NCI-H2196 treated with DMSO at 0.1 percent for 48 hours (cell line): ENCODE data around the gene CTNNA2.
"Not testable (repeated sequence)": the region's sequence is repeated elsewhere in the genome, so short reads cannot be mapped to it uniquely, and the experiment has no call there.

Experiments used
- DNase-seq: peaks from one replicate; lab custom pipeline; 2025; ENCODE audit not compliant: unreplicated experiment; lab: John Stamatoyannopoulos, UW

CTNNA2 gene

DNA sequence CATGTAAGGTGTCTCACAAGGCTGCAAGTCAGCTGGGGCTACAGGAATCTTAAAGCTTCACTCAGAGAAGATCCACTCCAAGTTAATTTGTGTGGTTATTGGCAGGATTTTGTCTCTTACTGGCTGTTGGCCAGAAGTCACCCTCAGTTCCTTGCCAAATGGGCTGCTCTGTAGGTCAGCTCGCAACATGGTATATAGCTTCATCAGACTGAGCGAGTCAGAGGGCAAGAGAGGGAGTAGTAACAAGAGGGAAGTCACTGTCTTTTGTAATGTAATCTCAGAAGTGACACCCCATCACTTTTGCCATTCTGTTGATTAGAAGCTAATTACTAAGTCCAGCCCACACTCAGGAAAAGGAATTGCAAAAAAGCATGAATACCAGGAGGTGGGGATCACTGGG is 672.2 kb downstream of the CTNNA2 start:
- DNase-seq, result no peak

DNA sequence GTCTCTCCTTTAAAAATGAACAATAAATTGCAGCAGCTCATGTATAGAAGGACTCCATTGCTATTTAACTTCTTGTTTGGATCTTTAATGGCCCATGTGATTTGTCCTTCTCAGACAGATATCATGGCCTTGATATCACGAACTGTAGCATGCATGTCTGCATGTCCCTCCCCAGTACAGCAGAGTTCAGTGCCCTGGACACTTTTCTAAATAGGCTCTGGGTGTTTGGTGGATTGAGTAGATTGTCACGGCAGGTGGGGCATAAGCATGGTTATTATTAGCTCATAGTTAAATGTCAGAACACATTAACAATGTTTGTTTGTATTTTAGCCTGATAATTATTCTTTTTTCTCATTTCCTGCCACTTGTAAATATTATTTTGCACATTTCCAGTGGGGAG is 673.4 kb downstream of the CTNNA2 start:
- DNase-seq, result no peak

DNA sequence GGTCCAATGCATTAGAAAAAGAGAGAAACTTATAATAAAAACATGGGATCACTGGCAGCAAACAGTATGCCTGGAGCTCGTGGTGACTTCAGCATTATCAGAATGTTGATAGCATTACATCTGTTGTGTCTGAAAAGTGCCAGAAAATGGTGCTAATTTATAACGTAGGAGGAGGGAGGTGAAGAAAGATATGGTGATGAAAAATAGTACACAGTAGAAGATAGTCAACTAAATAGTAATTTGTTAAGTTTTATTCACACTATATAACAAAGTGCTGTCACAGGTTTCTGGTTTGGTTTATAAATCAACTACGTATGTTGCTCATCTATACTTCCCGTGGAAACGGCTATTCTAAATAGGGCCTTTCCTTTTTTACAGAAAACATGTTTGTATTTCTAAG is 674.3 kb downstream of the CTNNA2 start:
- no peak for DNase-seq

DNA sequence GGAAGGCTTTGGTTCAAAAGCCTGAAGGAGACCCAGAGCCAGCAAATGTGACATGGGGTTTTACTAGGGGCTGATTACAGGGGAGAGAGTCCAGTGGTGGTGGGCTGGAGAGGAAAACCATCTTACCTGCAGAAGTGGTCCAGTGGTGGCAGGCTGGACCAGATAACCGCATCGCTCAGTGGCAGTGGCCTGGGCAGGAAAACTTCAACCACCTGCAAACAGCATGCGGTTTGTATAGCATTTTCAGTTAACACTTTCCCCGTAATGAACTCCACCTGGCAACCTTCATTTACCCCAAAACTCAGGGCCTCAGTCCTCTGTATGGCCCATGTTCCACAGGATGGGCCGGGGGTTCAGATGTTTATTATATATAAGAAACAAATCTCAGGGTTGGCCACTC is 677.3 kb downstream of the CTNNA2 start:
- no peak for DNase-seq

- DNase-seq, result no peak
Observed at GRCh38 chr2:80193566-80193965, 680.7 kb downstream of the CTNNA2 start.

DNA sequence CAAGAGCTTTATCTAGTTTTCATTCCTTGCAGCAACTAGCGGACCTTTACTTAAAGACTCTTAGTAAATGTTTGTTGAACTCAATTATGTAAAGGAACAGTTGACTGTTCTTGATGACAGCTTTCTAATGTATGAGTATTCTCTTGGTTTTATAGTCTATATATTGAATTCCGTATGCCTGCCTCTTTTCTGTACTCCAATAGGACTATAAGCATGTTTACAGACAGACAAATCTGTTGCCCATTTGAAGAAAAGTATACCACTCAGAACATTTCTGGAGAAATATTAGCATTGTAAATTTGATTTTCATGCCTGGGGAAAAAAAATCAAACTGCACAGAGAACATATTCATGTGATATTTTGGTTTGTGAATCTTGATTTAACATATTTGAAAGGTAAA is 682.2 kb downstream of the CTNNA2 start:
- DNase-seq, result no peak

- DNase-seq, result no peak
Observed at GRCh38 chr2:80198042-80198441, 685.2 kb downstream of the CTNNA2 start.

DNA sequence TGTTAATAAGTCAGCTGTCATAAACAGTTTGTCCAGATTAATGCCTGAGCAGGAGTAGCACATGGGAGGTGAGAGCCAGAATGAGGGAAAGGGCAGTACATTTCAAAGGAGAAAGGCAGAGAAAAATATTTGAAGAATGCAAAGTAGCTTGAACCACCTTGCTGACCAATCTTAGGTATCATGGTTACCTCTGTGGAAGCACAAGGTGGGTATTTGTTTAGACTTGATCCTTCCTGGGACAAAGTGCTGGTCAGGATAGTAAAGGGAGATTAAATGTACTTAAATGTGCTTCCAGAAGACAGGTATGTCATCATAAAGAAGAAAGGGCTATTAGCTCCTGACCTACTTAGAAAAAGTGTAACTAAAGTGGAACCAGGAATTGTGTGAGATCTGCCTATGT is 686.7 kb downstream of the CTNNA2 start:
- DNase-seq, result no peak

- DNase-seq, result not testable (repeated sequence)
Observed at GRCh38 chr2:80203929-80204328, 691.1 kb downstream of the CTNNA2 start.

DNA sequence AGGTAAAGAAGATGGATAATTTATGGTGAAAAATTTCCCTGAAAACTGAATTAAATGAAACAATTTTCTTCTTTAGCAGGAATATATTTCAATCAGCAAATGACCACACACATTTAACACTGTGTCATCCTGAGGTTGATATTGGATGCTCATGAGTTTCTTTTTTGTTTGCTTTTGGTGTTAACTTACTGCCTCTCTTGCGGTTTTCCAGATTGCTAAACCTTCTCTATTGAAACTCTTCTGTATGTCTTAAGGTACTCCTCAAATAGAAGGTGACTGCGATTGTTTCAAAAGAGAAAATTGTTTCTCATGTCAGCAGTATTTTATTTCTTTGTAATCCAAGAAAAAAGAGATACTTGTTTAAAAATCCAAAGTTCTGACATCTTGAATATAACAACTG is 692.6 kb downstream of the CTNNA2 start:
- no peak for DNase-seq

DNA sequence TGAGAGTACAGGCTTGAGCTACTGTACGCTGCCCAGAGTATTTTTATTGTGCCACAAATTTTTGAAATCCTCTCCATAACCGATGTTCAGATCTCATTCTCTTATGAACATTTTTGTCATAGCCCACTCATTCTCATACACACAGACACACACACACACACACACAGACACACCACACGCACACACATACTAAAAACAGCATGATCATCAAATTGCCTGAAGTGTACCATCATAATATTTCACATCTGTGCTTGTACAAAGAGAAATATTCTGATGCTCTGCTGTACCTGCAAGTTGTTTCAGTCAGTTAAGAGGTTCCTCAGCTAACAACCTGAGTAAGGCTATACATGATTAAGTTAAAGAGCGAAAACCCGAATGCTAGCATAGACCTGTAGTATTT is 696.6 kb downstream of the CTNNA2 start:
- DNase-seq, result no peak

DNA sequence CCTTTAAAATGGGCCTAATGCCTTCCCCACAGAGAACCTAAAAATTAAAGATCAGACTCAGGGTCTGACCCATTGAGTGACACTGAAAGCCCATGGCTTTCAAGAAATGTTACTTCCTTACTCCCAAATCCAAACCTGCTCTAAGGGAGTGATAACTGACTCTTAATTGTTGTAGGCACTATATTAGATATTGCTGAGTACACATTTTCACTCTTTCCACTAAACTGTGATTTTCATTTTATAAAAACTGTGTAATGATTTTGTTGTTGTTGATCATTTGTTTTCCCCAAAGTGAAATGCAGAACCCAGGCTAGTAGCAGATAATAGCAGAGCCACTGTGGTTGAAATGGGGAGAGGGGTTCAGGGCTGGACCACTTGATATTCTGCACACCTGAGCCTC is 704.6 kb downstream of the CTNNA2 start:
- DNase-seq, result no peak

DNA sequence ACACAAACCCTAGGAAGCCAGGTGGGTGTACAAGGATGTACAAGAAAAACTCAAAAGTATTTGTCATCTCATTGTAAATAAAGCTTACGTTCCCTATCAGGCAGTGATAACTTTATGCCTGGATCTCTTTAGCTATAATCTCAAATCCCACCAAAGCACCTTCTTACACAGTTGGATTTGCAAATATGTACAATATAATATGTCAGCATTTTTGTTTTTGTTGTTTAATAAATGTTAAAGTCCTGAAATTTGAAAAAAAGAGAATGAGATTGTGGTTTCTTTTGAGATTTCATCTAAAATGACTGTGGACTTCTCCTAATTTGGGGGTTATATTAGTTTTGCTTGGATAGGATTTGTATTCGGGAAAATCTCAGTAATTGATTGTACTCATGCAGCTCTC is 709.8 kb downstream of the CTNNA2 start:
- DNase-seq, result no peak

- DNase-seq, result no peak
Observed at GRCh38 chr2:80231421-80231820, 718.6 kb downstream of the CTNNA2 start.

DNA sequence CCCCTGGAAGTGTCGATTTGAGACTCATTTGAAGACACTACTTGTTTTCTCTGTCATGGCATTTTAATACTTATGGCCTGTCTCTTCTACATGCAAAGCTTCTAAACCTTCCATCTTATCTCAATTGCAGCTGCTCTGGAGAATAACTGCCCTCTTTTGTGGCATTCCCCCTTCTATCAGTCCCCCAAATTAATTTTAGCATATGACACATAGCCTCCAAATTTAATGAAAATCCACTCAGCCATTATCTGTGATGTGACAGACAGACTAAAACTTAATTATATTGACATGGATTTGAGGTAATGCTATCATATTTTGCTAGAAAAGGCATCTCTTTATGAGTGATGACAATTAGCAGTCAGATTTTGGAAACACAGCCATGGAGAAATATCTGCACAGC is 720.5 kb downstream of the CTNNA2 start:
- DNase-seq, result no peak

DNA sequence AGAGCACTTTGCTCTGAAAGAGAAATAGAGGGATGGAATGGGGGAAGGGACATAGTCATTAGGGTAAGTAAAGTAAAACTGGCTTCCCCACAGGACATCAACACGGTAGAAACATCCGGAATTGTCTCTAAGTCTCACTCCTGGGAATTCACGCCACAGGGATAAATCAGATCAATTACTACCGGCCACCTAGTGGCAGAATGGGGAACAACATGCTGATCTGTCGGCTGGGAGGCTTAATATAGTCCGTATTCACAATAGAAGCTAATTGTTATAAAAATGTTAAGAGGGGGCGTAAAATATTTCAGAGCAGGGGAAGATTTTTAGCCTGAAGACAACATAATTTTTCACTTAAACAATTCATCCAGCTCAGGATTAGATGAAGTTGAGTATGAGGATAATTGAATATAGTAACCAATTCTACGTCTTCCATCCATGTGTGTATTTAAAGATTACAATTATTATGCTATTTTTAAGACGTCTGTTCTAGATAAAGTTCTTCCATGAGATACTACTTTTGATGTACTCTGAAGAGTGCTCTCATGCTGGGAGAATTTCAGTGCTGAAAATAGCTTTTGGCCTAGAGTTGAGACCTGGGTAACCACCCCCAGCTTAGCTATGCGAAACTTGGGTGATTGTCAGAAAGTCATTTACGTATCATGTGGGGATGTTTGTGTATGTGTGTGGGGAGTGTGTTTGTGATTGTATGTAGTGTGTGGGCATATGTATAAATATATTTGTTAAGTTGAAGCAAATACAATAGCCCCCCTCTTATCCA is 726.0 kb downstream of the CTNNA2 start:
- no peak for DNase-seq

DNA sequence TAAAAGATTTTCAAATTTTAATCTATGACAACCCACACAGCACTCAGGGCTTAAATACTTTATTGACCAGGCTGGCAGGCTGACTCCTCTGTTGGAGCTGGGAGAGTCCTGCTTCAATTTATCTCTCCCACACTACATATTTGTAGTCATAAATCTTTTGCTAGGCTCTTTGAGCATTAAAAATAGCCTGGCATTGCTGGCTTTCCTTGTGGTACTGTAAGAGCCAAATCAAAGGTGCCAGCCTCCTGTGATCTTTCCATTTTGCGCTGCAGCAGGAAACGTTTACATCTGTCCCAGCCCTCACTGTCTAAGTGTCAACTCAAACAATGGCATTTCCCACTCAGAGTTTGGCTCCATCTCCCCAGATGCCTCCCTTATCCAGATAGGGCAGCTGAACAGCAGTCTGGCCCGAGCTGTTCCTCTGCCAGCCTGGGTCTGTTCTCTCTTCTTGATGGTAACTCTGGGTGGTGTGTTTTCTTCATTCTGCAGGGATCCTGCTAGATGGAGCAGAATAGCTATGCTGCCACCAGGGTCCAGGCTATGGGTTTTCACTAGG is 729.6 kb downstream of the CTNNA2 start:
- DNase-seq, result no peak

DNA sequence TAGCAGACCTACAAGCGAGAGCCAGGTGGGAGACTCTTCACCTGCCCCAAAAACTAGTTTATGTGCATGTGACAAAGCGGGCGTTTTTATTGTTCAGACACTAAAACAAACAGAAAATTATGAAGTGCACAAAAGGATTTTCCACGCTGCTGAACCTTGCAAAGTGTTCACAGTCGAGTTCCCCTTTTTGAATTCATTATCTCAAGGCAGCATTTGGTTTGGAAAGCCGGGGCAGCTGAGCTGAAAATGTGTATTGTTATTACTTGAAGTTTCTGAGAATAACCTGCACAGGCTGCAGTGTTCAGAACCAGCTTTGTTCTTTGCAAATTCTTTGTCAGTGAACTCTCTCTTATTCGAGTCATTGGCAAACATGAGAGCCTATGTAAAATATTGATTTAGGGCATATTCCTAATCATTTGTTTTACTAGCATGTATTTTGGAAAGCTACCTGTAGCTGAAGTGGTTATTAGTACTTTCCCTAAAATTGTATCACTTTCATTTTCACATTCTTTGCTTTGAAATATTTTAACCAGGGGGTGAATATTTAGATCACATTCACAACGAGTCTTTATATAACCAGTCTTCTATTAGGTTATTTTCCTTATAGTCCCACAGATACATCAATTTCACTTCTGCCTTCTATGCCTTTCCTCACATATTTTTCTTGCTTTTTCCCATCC is 732.2 kb downstream of the CTNNA2 start:
- DNase-seq, result no peak

DNA sequence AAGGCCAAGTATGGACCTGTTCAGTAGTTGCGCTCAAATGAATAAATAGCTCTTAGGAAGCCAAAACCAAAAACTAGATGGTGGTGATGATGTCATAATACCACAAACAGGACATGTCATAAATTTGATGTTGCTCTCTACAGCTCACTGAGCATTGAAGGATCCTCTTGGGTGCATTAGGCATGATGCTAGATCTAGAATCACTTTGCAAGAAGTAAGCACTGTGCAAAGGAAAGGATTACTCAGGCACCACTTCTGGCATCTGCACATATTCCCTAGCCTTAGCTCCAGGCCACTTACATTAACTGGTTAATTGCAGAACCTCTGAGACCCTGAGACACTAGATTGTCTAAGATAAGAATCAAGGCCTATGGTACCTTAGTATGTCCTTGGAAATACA is 733.7 kb downstream of the CTNNA2 start:
- no peak for DNase-seq

GRCh38 chr2:80247339-80247738 is 734.5 kb downstream of the CTNNA2 start:
- no peak for DNase-seq

DNA sequence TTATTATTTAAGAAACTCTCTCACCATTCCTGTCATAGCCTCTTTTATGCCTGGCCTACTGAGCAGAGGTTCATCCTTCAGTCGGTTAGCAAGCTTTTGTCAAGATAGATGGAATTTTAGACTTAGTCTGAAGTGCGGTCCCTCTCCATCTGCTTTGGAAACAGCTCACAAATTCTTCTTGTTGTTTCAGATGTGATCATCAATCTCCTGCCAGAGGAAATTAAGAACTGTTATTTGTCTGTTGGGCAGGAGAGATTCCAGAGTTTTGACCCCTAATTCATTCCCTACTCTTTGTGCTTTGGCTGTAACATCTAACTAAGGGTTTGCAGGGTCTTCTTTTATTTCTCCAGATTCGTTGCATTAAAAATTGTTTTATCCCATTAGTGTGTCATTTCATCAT is 735.3 kb downstream of the CTNNA2 start:
- no peak for DNase-seq

DNA sequence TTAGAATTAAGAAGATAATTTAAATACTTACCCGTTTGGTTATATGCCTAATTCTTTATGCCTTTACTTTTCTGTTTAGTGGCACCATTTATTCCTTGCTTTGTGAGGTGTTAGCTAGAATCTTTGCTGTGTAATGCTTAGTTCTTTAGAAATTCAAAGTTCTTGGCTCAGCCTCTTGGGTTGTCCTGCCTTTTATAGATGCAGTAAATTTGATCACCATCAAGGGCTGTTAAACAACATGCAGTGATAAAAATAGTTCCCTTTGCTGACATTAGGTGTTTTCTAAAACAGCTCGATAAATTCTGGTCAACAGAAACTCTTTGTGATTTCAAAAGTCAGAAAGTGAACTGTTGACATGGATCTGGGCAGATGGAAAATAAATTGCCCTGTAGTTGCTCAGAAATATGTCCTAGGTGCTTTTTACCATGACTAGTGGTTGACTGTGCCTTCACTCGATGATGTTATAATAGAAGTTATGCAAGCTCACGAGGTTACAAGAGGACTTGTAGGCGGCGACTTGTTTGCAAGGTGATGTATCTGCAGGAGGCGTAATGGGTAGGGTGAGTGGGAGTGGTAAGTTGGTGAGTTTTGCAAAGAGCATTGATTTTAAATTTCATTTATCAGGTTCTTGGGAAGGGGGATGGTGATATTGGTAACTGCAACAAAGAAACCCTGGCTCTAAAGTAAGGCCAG is 739.6 kb downstream of the CTNNA2 start:
- DNase-seq, result no peak
